Mesendoderm (in vitro differentiated cells): Measurements from ENCODE around the gene DKK1.
A peak's percentile ranks its signal among the peaks of the same experiment; 100 is the strongest.

Source experiments
- DNase-seq: peaks from one replicate; pipeline ENCODE4 v3.0.0; 2013
- H2AK5ac ChIP-seq: 2 replicates; pipeline ENCODE4 v1.6.1; 2013; ENCODE audit warnings: low read length, inconsistent platforms
- H2BK120ac ChIP-seq: 2 replicates; pipeline ENCODE4 v1.6.1; 2013; ENCODE audit warnings: low read depth, mild to moderate bottlenecking, low read length, moderate library complexity, mixed read lengths
- H2BK15ac ChIP-seq: replicated peaks from 2 replicates; pipeline ENCODE4 v1.6.1; 2013; ENCODE audit warnings: low read depth, mild to moderate bottlenecking, moderate library complexity
- H2BK5ac ChIP-seq: 2 replicates; pipeline ENCODE4 v1.6.1; 2013; ENCODE audit warnings: low read length, inconsistent platforms
- H3K18ac ChIP-seq: 2 replicates; pipeline ENCODE4 v1.6.1; 2013; ENCODE audit warnings: mild to moderate bottlenecking, low read length, mixed read lengths
- H3K23ac ChIP-seq: one replicate; pipeline ENCODE4 v1.6.1; 2013; ENCODE audit warnings: low read length
- H3K27ac ChIP-seq: 2 replicates; pipeline ENCODE4 v1.5.1; 2013; ENCODE audit warnings: low read depth, mild to moderate bottlenecking, inconsistent platforms, low read length, moderate library complexity
- H3K27me3 ChIP-seq: 2 replicates; pipeline ENCODE4 v1.6.1; 2013; ENCODE audit warnings: low read length, control low read depth, mild to moderate bottlenecking, inconsistent platforms; ENCODE audit not compliant: insufficient read depth, poor library complexity
- H3K36me3 ChIP-seq: 2 replicates; pipeline ENCODE4 v1.6.1; 2013; ENCODE audit warnings: low read length, inconsistent platforms; ENCODE audit not compliant: control insufficient read depth, insufficient read depth
- H3K4ac ChIP-seq: one replicate; pipeline ENCODE4 v1.6.1; 2013; ENCODE audit warnings: low read depth, mild to moderate bottlenecking, low read length, moderate library complexity
- H3K4me1 ChIP-seq: 2 replicates; pipeline ENCODE4 v1.6.1; 2013; ENCODE audit warnings: low read depth, low read length, inconsistent platforms; ENCODE audit not compliant: control insufficient read depth
- H3K4me2 ChIP-seq: 2 replicates; pipeline ENCODE4 v1.6.1; 2013; ENCODE audit warnings: low read length
- H3K4me3 ChIP-seq: 2 replicates; pipeline ENCODE4 v1.5.1; 2013; ENCODE audit warnings: mild to moderate bottlenecking, low read length
- H3K56ac ChIP-seq: one replicate; pipeline ENCODE4 v1.6.1; 2013; ENCODE audit warnings: low read length
- H3K79me1 ChIP-seq: 2 replicates; pipeline ENCODE4 v1.6.1; 2013; ENCODE audit warnings: low read length, inconsistent platforms
- H3K79me2 ChIP-seq: 2 replicates; pipeline ENCODE4 v1.6.1; 2013; ENCODE audit warnings: mild to moderate bottlenecking, low read length; ENCODE audit not compliant: control insufficient read depth, insufficient read depth
- H3K9ac ChIP-seq: 2 replicates; pipeline ENCODE4 v1.6.1; 2013; ENCODE audit warnings: low read length, inconsistent platforms
- H4K5ac ChIP-seq: one replicate; pipeline ENCODE4 v1.6.1; 2013; ENCODE audit warnings: low read length
- H4K8ac ChIP-seq: one replicate; pipeline ENCODE4 v1.6.1; 2013; ENCODE audit warnings: low read depth, mild to moderate bottlenecking, control low read depth, low read length, moderate library complexity
- WGBS: extraction: QIAGEN DNeasy Blood & Tissue Kit; methylation state at CpG from one replicate; pipeline ENCODE4 v1.1.7; 2013; ENCODE audit warnings: low lambda C conversion rate, missing lambda C conversion rate; ENCODE audit not compliant: insufficient coverage; ENCODE audit errors: extremely low coverage; 5-methylcytosine and 5-hydroxymethylcytosine counted together

Gene DKK1

DNA sequence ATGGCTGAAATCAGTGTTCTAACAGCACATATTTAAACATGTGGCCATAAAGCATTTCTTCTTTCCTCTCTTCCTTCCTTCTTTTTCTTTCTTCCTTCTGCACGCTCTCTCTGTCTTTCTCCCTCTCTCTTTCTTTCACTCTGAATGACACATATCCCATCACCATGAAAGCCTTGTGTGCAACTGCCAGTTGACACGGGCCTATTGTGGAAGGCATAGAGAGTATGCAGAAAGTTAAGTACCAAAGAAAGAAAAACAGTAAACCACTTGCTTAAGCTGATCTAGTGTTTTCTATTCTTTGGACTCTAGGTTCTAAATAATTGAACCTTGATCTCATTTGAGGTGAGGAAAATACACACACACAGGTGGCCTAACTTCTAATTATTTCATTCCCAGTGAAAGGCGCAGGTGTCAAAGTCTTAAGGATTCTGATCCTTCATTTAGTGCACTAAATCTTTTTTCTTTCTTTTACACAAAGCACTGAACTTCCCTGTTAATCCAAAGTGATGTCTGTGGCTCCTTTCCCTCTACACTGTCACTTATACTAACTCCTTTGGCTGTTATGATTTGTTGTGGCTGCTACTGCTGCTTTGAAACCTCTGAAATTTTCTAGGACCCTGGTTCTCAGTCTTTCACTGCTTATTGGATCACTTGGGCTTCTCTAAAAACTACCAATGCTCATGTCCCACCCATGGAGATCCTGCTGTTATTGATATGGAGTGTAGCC, 17.7 kb downstream of the DKK1 start:
- no peak for DNase-seq
- H3K4me2 ChIP-seq: no peak overlapping the region
- H3K56ac ChIP-seq: no peak overlapping the region
- H3K27ac ChIP-seq: no peak overlapping the region
- H3K23ac ChIP-seq: no peak overlapping the region
- no peak overlapping the region for H2BK5ac ChIP-seq
- no peak overlapping the region for H2BK15ac ChIP-seq
- no peaks in the 10 kb centered on the region for H3K36me3 ChIP-seq
- H3K18ac ChIP-seq: no peak overlapping the region
- no peak overlapping the region for H2BK120ac ChIP-seq
- H3K79me1 ChIP-seq: no peaks in the 10 kb centered on the region
- H3K79me2 ChIP-seq: no peaks in the 10 kb centered on the region
- no peak overlapping the region for H3K9ac ChIP-seq
- WGBS: no CpG with 5 or more reads among the region's 3 CpGs
- peaks cover 2% of the 10 kb centered on the region for H3K4me1 ChIP-seq
- H3K4me3 ChIP-seq: no peak overlapping the region
- no peak overlapping the region for H2AK5ac ChIP-seq
- H3K27me3 ChIP-seq: no peaks in the 10 kb centered on the region
- no peak overlapping the region for H4K5ac ChIP-seq
- H4K8ac ChIP-seq: no peak overlapping the region
- H3K4ac ChIP-seq: no peak overlapping the region

DNA sequence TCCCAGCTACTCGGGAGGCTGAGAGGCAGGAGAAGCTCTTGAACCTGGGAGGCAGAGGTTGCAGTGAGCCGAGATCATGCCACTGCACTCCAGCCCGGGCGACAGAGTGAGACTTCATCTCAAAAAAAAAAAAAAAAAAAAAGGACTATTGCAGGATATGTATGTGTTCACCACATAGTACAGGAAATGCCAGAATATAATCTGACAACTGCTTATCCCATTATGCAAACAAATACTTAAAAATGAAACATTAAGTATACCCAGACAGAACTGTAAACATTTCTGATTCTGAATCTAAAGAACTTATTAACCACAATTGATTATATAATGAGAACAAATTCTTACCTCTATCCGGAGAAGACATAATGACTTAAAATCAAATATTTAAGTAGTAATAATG, 18.7 kb downstream of the DKK1 start:
- no peak overlapping the region for H3K18ac ChIP-seq
- no peak overlapping the region for H3K56ac ChIP-seq
- no peak overlapping the region for H2BK120ac ChIP-seq
- H3K4me1 ChIP-seq: peaks cover 2% of the 10 kb centered on the region
- H3K4me2 ChIP-seq: no peak overlapping the region
- no CpG with 5 or more reads among the region's 5 CpGs for WGBS
- H3K27ac ChIP-seq: no peak overlapping the region
- H3K9ac ChIP-seq: no peak overlapping the region
- H3K27me3 ChIP-seq: no peaks in the 10 kb centered on the region
- H3K23ac ChIP-seq: no peak overlapping the region
- no peak overlapping the region for H4K5ac ChIP-seq
- H3K36me3 ChIP-seq: no peaks in the 10 kb centered on the region
- no peaks in the 10 kb centered on the region for H3K79me2 ChIP-seq
- H2AK5ac ChIP-seq: no peak overlapping the region
- DNase-seq: no peak
- no peak overlapping the region for H2BK15ac ChIP-seq
- no peak overlapping the region for H4K8ac ChIP-seq
- H2BK5ac ChIP-seq: no peak overlapping the region
- no peak overlapping the region for H3K4me3 ChIP-seq
- H3K79me1 ChIP-seq: no peaks in the 10 kb centered on the region
- H3K4ac ChIP-seq: no peak overlapping the region

DNA sequence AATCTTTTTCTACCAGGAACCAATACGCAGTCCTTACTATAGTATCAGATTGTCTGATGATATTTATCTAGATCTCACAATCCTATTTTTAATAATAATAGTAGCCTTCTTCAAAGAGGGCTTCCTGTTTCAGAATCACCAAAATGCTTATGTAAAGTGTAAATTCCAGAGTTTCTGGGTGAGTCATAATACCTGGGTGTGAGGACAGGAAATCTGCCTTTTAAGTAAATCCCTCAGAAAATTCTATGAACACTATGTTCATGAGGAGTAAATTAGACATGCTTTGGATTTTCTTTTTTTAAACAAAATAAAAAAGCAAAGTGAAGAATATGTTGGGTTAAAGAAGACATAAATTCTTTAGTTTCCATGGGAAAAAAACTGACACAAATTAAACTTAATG, 20.5 kb downstream of the DKK1 start:
- no peak overlapping the region for H2AK5ac ChIP-seq
- no peak overlapping the region for H4K8ac ChIP-seq
- H3K9ac ChIP-seq: no peak overlapping the region
- no peaks in the 10 kb centered on the region for H3K79me1 ChIP-seq
- H3K4me2 ChIP-seq: no peak overlapping the region
- no peak overlapping the region for H3K27ac ChIP-seq
- H3K4me3 ChIP-seq: no peak overlapping the region
- H3K18ac ChIP-seq: no peak overlapping the region
- H3K23ac ChIP-seq: no peak overlapping the region
- DNase-seq: peak; percentile 42
- H3K27me3 ChIP-seq: no peaks in the 10 kb centered on the region
- no peak overlapping the region for H2BK5ac ChIP-seq
- H2BK15ac ChIP-seq: no peak overlapping the region
- H3K36me3 ChIP-seq: no peaks in the 10 kb centered on the region
- no CpG with 5 or more reads among the region's 1 CpG for WGBS
- no peak overlapping the region for H2BK120ac ChIP-seq
- H3K4me1 ChIP-seq: peaks cover 2% of the 10 kb centered on the region
- no peak overlapping the region for H4K5ac ChIP-seq
- no peak overlapping the region for H3K56ac ChIP-seq
- H3K79me2 ChIP-seq: no peaks in the 10 kb centered on the region
- H3K4ac ChIP-seq: no peak overlapping the region

DNA sequence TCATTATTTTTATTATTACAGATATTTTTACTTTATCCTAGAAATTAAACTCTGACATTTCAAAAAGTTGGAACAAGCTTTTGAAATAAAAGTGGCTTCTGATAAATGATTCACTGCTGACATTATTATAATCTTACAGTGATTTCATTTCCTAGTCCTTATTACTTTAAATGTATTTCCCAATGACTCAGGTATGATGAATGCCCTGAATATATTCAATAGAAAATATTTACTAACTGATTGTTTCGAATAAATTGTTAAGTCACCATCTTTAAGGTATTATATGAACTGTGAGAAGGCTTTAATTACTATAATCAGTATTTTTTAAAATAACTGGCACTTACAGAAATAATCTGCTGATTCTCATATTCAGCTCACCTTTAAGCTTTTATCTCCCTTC, 21.6 kb downstream of the DKK1 start:
- no peak overlapping the region for H3K4me2 ChIP-seq
- peaks cover 2% of the 10 kb centered on the region for H3K4me1 ChIP-seq
- no peaks in the 10 kb centered on the region for H3K36me3 ChIP-seq
- no peak overlapping the region for H2BK120ac ChIP-seq
- H4K5ac ChIP-seq: no peak overlapping the region
- H3K18ac ChIP-seq: no peak overlapping the region
- no peak overlapping the region for H3K4ac ChIP-seq
- H3K27ac ChIP-seq: no peak overlapping the region
- H2BK15ac ChIP-seq: no peak overlapping the region
- H3K27me3 ChIP-seq: no peaks in the 10 kb centered on the region
- H3K9ac ChIP-seq: no peak overlapping the region
- DNase-seq: no peak
- H2AK5ac ChIP-seq: no peak overlapping the region
- no peak overlapping the region for H3K56ac ChIP-seq
- no peak overlapping the region for H2BK5ac ChIP-seq
- H3K4me3 ChIP-seq: no peak overlapping the region
- no peaks in the 10 kb centered on the region for H3K79me1 ChIP-seq
- H3K79me2 ChIP-seq: no peaks in the 10 kb centered on the region
- H3K23ac ChIP-seq: no peak overlapping the region
- no peak overlapping the region for H4K8ac ChIP-seq
- WGBS: no CpG with 5 or more reads among the region's 1 CpG

DNA sequence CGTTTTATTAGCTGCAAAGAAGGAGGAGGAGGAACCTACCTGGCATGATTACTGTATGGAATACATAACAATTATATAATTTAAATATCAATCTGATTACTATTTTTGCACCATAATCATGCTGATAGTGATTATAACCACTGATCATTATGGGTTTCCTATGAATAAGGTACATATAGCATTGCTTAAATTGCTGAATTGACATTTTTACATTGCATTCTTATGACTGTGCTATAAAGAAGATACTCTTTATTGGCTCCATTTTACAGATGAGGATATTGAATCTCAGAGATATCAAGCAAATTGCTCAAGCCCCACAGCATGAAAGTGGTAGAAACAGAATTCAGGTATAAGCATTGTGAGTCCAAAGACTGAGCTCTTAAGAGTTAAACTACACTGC, 23.1 kb downstream of the DKK1 start:
- Histone ChIP-seq H3K23ac (no peak overlapping the region), H3K4me1 (peaks cover 2% of the 10 kb centered on the region), H3K18ac (no peak overlapping the region), H2BK5ac (no peak overlapping the region), H2AK5ac (no peak overlapping the region), H2BK15ac (no peak overlapping the region), H3K27me3 (no peaks in the 10 kb centered on the region), H3K4me3 (no peak overlapping the region), H4K5ac (no peak overlapping the region), H3K36me3 (no peaks in the 10 kb centered on the region), H3K4ac (no peak overlapping the region), H3K79me1 (no peaks in the 10 kb centered on the region), H4K8ac (no peak overlapping the region), H3K79me2 (no peaks in the 10 kb centered on the region), H2BK120ac (no peak overlapping the region), H3K4me2 (no peak overlapping the region), H3K56ac (no peak overlapping the region), H3K27ac (no peak overlapping the region), H3K9ac (no peak overlapping the region)
- no peak for DNase-seq
- no CpG with 5 or more reads among the region's 1 CpG for WGBS

DNA sequence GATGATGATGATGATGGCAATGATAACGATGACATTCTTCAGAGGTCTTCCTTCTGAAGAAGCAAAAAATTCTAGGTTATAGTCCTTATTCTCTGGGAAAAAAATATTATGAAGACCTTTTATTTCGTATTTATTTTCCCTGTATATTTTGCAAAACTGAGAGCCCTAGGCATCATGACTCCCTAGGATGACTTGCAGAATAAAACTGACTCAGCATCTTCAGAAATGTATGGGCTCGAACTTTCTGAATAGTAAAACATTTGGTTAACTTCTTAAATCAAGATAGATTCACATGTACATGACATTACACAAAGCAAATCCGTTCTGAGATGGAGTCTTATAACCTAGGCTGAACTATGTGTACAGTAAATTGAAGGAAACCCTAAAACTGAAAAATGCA, 29.4 kb downstream of the DKK1 start:
- H3K4me2 ChIP-seq: no peak overlapping the region
- no CpG with 5 or more reads among the region's 4 CpGs for WGBS
- DNase-seq: no peak
- H3K56ac ChIP-seq: no peak overlapping the region
- H3K18ac ChIP-seq: no peak overlapping the region
- H3K79me2 ChIP-seq: no peaks in the 10 kb centered on the region
- H3K4ac ChIP-seq: no peak overlapping the region
- no peak overlapping the region for H4K5ac ChIP-seq
- H3K23ac ChIP-seq: no peak overlapping the region
- H2AK5ac ChIP-seq: no peak overlapping the region
- H3K27me3 ChIP-seq: no peaks in the 10 kb centered on the region
- no peak overlapping the region for H3K9ac ChIP-seq
- H3K79me1 ChIP-seq: no peaks in the 10 kb centered on the region
- no peak overlapping the region for H2BK15ac ChIP-seq
- H3K27ac ChIP-seq: no peak overlapping the region
- H4K8ac ChIP-seq: no peak overlapping the region
- H3K4me3 ChIP-seq: no peak overlapping the region
- no peaks in the 10 kb centered on the region for H3K36me3 ChIP-seq
- no peaks in the 10 kb centered on the region for H3K4me1 ChIP-seq
- H2BK5ac ChIP-seq: no peak overlapping the region
- H2BK120ac ChIP-seq: no peak overlapping the region
